ENCODE measurements around the gene QRICH1.

Gene QRICH1

GRCh38 chr3:49028673-49029562, 65.0 kb downstream of the QRICH1 start, which contains the start of gene IMPDH2:
Gene IMPDH2, minus strand, starts transcription at chr3:49029398. Its CDS starts 48 bp downstream, at chr3:49029350.
- Histone ChIP-seq H3K9me3 (ENCODE audit: insufficient read depth, low read depth, low read length) (no peaks in the 10 kb centered on the region), H3K36me3 (ENCODE audit: insufficient read depth, low read depth, low read length) (peaks cover 88% of the 10 kb centered on the region), H3K9ac (ENCODE audit: low read depth, low read length) (peak within 1 kb of the TSS; percentile 89), H3K4me3 (ENCODE audit: low read length) (peak within 1 kb of the TSS; percentile 86), H3K27me3 (ENCODE audit: insufficient read depth, low read length) (no peaks in the 10 kb centered on the region), H3K27ac (ENCODE audit: low read length) (no peak within 1 kb of the TSS), H3K4me1 (ENCODE audit: insufficient read depth, low read length) (0 out of 2 replicates have a peak, but pooled peaks cover 5% of the 10 kb centered on the region)

GRCh38 chr3:49028298-49028672, 65.6 kb downstream of the QRICH1 start:
- Histone ChIP-seq H3K4me3 (ENCODE audit: low read length) (peak overlapping the region; percentile 86), H3K27me3 (ENCODE audit: insufficient read depth, low read length) (no peaks in the 10 kb centered on the region), H3K27ac (ENCODE audit: low read length) (no peak overlapping the region), H3K36me3 (ENCODE audit: insufficient read depth, low read depth, low read length) (peaks cover 88% of the 10 kb centered on the region), H3K9me3 (ENCODE audit: insufficient read depth, low read depth, low read length) (no peaks in the 10 kb centered on the region), H3K9ac (ENCODE audit: low read depth, low read length) (peak overlapping the region; percentile 89), H3K4me1 (ENCODE audit: insufficient read depth, low read length) (0 out of 2 replicates have a peak, but pooled peaks cover 5% of the 10 kb centered on the region)

GRCh38 chr3:49027634-49028033, 66.2 kb downstream of the QRICH1 start:
- H3K27ac ChIP-seq (ENCODE audit: low read length), result no peak overlapping the region
- H3K4me1 ChIP-seq (ENCODE audit: insufficient read depth, low read length), result 0 out of 2 replicates have a peak, but pooled peaks cover 5% of the 10 kb centered on the region
- no peaks in the 10 kb centered on the region for H3K9me3 ChIP-seq (ENCODE audit: insufficient read depth, low read depth, low read length)
- peaks cover 86% of the 10 kb centered on the region for H3K36me3 ChIP-seq (ENCODE audit: insufficient read depth, low read depth, low read length)
- H3K4me3 ChIP-seq (ENCODE audit: low read length), result 0 out of 2 replicates have a peak overlapping the region, but pooled peaks have one; percentile 86
- H3K27me3 ChIP-seq (ENCODE audit: insufficient read depth, low read length), result no peaks in the 10 kb centered on the region
- no peak overlapping the region for H3K9ac ChIP-seq (ENCODE audit: low read depth, low read length)

- no peaks in the 10 kb centered on the region for H3K27me3 ChIP-seq (ENCODE audit: insufficient read depth, low read length)
- no peak overlapping the region for H3K27ac ChIP-seq (ENCODE audit: low read length)
- no peak overlapping the region for H3K9ac ChIP-seq (ENCODE audit: low read depth, low read length)
- 0 out of 2 replicates have a peak, but pooled peaks cover 5% of the 10 kb centered on the region for H3K4me1 ChIP-seq (ENCODE audit: insufficient read depth, low read length)
- H3K4me3 ChIP-seq (ENCODE audit: low read length), result no peak overlapping the region
- H3K9me3 ChIP-seq (ENCODE audit: insufficient read depth, low read depth, low read length), result no peaks in the 10 kb centered on the region
- H3K36me3 ChIP-seq (ENCODE audit: insufficient read depth, low read depth, low read length), result peaks cover 75% of the 10 kb centered on the region
These were observed 67.3 kb downstream of the QRICH1 start for GRCh38 chr3:49026536-49026935.

GRCh38 chr3:49025793-49026520, 67.9 kb downstream of the QRICH1 start:
- Histone ChIP-seq H3K4me3 (ENCODE audit: low read length) (no peak overlapping the region), H3K9ac (ENCODE audit: low read depth, low read length) (no peak overlapping the region), H3K27me3 (ENCODE audit: insufficient read depth, low read length) (no peaks in the 10 kb centered on the region), H3K4me1 (ENCODE audit: insufficient read depth, low read length) (0 out of 2 replicates have a peak, but pooled peaks cover 5% of the 10 kb centered on the region), H3K27ac (ENCODE audit: low read length) (no peak overlapping the region), H3K9me3 (ENCODE audit: insufficient read depth, low read depth, low read length) (no peaks in the 10 kb centered on the region), H3K36me3 (ENCODE audit: insufficient read depth, low read depth, low read length) (peaks cover 70% of the 10 kb centered on the region)

GRCh38 chr3:49025005-49025792, 68.7 kb downstream of the QRICH1 start:
- Histone ChIP-seq H3K9me3 (ENCODE audit: insufficient read depth, low read depth, low read length) (no peaks in the 10 kb centered on the region), H3K27me3 (ENCODE audit: insufficient read depth, low read length) (no peaks in the 10 kb centered on the region), H3K9ac (ENCODE audit: low read depth, low read length) (no peak overlapping the region), H3K4me1 (ENCODE audit: insufficient read depth, low read length) (0 out of 2 replicates have a peak, but pooled peaks cover 5% of the 10 kb centered on the region), H3K27ac (ENCODE audit: low read length) (no peak overlapping the region), H3K36me3 (ENCODE audit: insufficient read depth, low read depth, low read length) (peaks cover 62% of the 10 kb centered on the region), H3K4me3 (ENCODE audit: low read length) (no peak overlapping the region)

GRCh38 chr3:49024449-49024848, 69.4 kb downstream of the QRICH1 start:
- Histone ChIP-seq H3K4me3 (ENCODE audit: low read length) (no peak overlapping the region), H3K9ac (ENCODE audit: low read depth, low read length) (no peak overlapping the region), H3K9me3 (ENCODE audit: insufficient read depth, low read depth, low read length) (no peaks in the 10 kb centered on the region), H3K4me1 (ENCODE audit: insufficient read depth, low read length) (0 out of 2 replicates have a peak, but pooled peaks cover 5% of the 10 kb centered on the region), H3K27me3 (ENCODE audit: insufficient read depth, low read length) (no peaks in the 10 kb centered on the region), H3K27ac (ENCODE audit: low read length) (no peak overlapping the region), H3K36me3 (ENCODE audit: insufficient read depth, low read depth, low read length) (peaks cover 55% of the 10 kb centered on the region)

GRCh38 chr3:49023775-49024174, 70.1 kb downstream of the QRICH1 start:
- Histone ChIP-seq H3K9ac (ENCODE audit: low read depth, low read length) (no peak overlapping the region), H3K4me3 (ENCODE audit: low read length) (no peak overlapping the region), H3K36me3 (ENCODE audit: insufficient read depth, low read depth, low read length) (peaks cover 55% of the 10 kb centered on the region), H3K4me1 (ENCODE audit: insufficient read depth, low read length) (peaks cover 5% of the 10 kb centered on the region; the same call in 1 of the 2 replicates), H3K27me3 (ENCODE audit: insufficient read depth, low read length) (no peaks in the 10 kb centered on the region), H3K27ac (ENCODE audit: low read length) (no peak overlapping the region), H3K9me3 (ENCODE audit: insufficient read depth, low read depth, low read length) (no peaks in the 10 kb centered on the region)

- Histone ChIP-seq H3K9ac (ENCODE audit: low read depth, low read length) (peak overlapping the region; percentile 94), H3K36me3 (ENCODE audit: insufficient read depth, low read depth, low read length) (peaks cover 49% of the 10 kb centered on the region), H3K4me1 (ENCODE audit: insufficient read depth, low read length) (no peaks in the 10 kb centered on the region; the same call in 1 of the 2 replicates), H3K27ac (ENCODE audit: low read length) (peak overlapping the region; percentile 18), H3K27me3 (ENCODE audit: insufficient read depth, low read length) (no peaks in the 10 kb centered on the region), H3K9me3 (ENCODE audit: insufficient read depth, low read depth, low read length) (no peaks in the 10 kb centered on the region), H3K4me3 (ENCODE audit: low read length) (peak overlapping the region; percentile 98)
These were observed 71.1 kb downstream of the QRICH1 start for GRCh38 chr3:49022688-49023171.

GRCh38 chr3:49021813-49022687, 71.8 kb downstream of the QRICH1 start, which contains the start of gene NDUFAF3:
Gene NDUFAF3, plus strand, starts transcription at chr3:49022121. Its CDS starts 24 bp downstream, at chr3:49022145.
- peak within 1 kb of the TSS; percentile 94 for H3K9ac ChIP-seq (ENCODE audit: low read depth, low read length)
- peak within 1 kb of the TSS; percentile 98 for H3K4me3 ChIP-seq (ENCODE audit: low read length)
- H3K4me1 ChIP-seq (ENCODE audit: insufficient read depth, low read length), result no peaks in the 10 kb centered on the region; the same call in 1 of the 2 replicates
- H3K27ac ChIP-seq (ENCODE audit: low read length), result peak within 1 kb of the TSS; percentile 92
- peaks cover 42% of the 10 kb centered on the region for H3K36me3 ChIP-seq (ENCODE audit: insufficient read depth, low read depth, low read length)
- H3K9me3 ChIP-seq (ENCODE audit: insufficient read depth, low read depth, low read length), result no peaks in the 10 kb centered on the region
- no peaks in the 10 kb centered on the region for H3K27me3 ChIP-seq (ENCODE audit: insufficient read depth, low read length)

Data from iPS-20b (cell line).